Measurements from ENCODE around the gene DLGAP5.
A peak's percentile ranks its signal among the peaks of the same experiment; 100 is the strongest.

Gene DLGAP5

GRCh38 chr14:55107766-55108554 lies 83.4 kb downstream of the DLGAP5 start:
- Histone ChIP-seq H3K9me3 (ENCODE audit: low read length) (0 out of 2 replicates have a peak, but pooled peaks cover 7% of the 10 kb centered on the region), H3K36me3 (ENCODE audit: insufficient read depth, low read length) (peaks cover 7% of the 10 kb centered on the region; the same call in 1 of the 2 replicates), H3K4me3 (ENCODE audit: low read depth, low read length, poor library complexity, severe bottlenecking) (no peak overlapping the region), H3K79me2 (ENCODE audit: insufficient read depth, low read length) (no peaks in the 10 kb centered on the region), H3K4me1 (ENCODE audit: insufficient read depth, low read length, severe bottlenecking) (peaks cover 13% of the 10 kb centered on the region), H3K9me2 (ENCODE audit: low read depth, low read length) (no peaks in the 10 kb centered on the region), H3K4me2 (ENCODE audit: low read length) (no peak overlapping the region), H3K27ac (ENCODE audit: low read depth, low read length, poor library complexity, severe bottlenecking) (no peak overlapping the region), H3F3A (ENCODE audit: insufficient read depth, low read length) (no peaks in the 10 kb centered on the region), H3K9ac (ENCODE audit: low read length) (no peak overlapping the region), H3K27me3 (ENCODE audit: insufficient read depth, low read length) (no peaks in the 10 kb centered on the region), H2AFZ (ENCODE audit: low read length) (no peak overlapping the region), H4K20me1 (ENCODE audit: insufficient read depth, low read length) (no peaks in the 10 kb centered on the region)
- TF ChIP-seq, protein P1, sequence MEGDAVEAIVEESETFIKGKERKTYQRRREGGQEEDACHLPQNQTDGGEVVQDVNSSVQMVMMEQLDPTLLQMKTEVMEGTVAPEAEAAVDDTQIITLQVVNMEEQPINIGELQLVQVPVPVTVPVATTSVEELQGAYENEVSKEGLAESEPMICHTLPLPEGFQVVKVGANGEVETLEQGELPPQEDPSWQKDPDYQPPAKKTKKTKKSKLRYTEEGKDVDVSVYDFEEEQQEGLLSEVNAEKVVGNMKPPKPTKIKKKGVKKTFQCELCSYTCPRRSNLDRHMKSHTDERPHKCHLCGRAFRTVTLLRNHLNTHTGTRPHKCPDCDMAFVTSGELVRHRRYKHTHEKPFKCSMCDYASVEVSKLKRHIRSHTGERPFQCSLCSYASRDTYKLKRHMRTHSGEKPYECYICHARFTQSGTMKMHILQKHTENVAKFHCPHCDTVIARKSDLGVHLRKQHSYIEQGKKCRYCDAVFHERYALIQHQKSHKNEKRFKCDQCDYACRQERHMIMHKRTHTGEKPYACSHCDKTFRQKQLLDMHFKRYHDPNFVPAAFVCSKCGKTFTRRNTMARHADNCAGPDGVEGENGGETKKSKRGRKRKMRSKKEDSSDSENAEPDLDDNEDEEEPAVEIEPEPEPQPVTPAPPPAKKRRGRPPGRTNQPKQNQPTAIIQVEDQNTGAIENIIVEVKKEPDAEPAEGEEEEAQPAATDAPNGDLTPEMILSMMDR (IDR thresholded peaks at IDR 0.05; ENCODE audit: low read length): no peak
- no peak for TF ChIP-seq EZH2 (IDR thresholded peaks at IDR 0.05; ENCODE audit: borderline replicate concordance, low read length)

- no peaks in the 10 kb centered on the region for H3K79me2 ChIP-seq (ENCODE audit: insufficient read depth, low read length)
- no peaks in the 10 kb centered on the region for H3F3A ChIP-seq (ENCODE audit: insufficient read depth, low read length)
- no peaks in the 10 kb centered on the region for H3K9me2 ChIP-seq (ENCODE audit: low read depth, low read length)
- H3K27ac ChIP-seq (ENCODE audit: low read depth, low read length, poor library complexity, severe bottlenecking): no peak overlapping the region
- H3K9ac ChIP-seq (ENCODE audit: low read length): no peak overlapping the region
- no peak overlapping the region for H3K4me3 ChIP-seq (ENCODE audit: low read depth, low read length, poor library complexity, severe bottlenecking)
- H3K9me3 ChIP-seq (ENCODE audit: low read length): 0 out of 2 replicates have a peak, but pooled peaks cover 7% of the 10 kb centered on the region
- no peak overlapping the region for H3K4me2 ChIP-seq (ENCODE audit: low read length)
- H3K36me3 ChIP-seq (ENCODE audit: insufficient read depth, low read length): peaks cover 7% of the 10 kb centered on the region; the same call in 1 of the 2 replicates
- no peaks in the 10 kb centered on the region for H4K20me1 ChIP-seq (ENCODE audit: insufficient read depth, low read length)
- H3K4me1 ChIP-seq (ENCODE audit: insufficient read depth, low read length, severe bottlenecking): peaks cover 27% of the 10 kb centered on the region
- TF ChIP-seq, protein P1 (IDR thresholded peaks at IDR 0.05; ENCODE audit: low read length): no peak
- TF ChIP-seq EZH2 (IDR thresholded peaks at IDR 0.05; ENCODE audit: borderline replicate concordance, low read length): no peak
- H3K27me3 ChIP-seq (ENCODE audit: insufficient read depth, low read length): no peaks in the 10 kb centered on the region
- H2AFZ ChIP-seq (ENCODE audit: low read length): no peak overlapping the region
These were observed 85.4 kb downstream of the DLGAP5 start for GRCh38 chr14:55105991-55106390.

GRCh38 chr14:55103971-55104954 lies 87.1 kb downstream of the DLGAP5 start:
- 0 out of 2 replicates have a peak, but pooled peaks cover 7% of the 10 kb centered on the region for H3K9me3 ChIP-seq (ENCODE audit: low read length)
- H3F3A ChIP-seq (ENCODE audit: insufficient read depth, low read length): no peaks in the 10 kb centered on the region
- peak overlapping the region; percentile 3; the same call in 1 of the 2 replicates for H2AFZ ChIP-seq (ENCODE audit: low read length)

More at GRCh38 chr14:55103971-55104954, 87.1 kb downstream of the DLGAP5 start:
- Histone ChIP-seq H4K20me1 (ENCODE audit: insufficient read depth, low read length) (no peaks in the 10 kb centered on the region), H3K4me3 (ENCODE audit: low read depth, low read length, poor library complexity, severe bottlenecking) (no peak overlapping the region), H3K9me2 (ENCODE audit: low read depth, low read length) (no peaks in the 10 kb centered on the region), H3K9ac (ENCODE audit: low read length) (peak overlapping the region; percentile 34; the same call in 1 of the 2 replicates), H3K4me1 (ENCODE audit: insufficient read depth, low read length, severe bottlenecking) (peaks cover 27% of the 10 kb centered on the region), H3K36me3 (ENCODE audit: insufficient read depth, low read length) (peaks cover 7% of the 10 kb centered on the region; the same call in 1 of the 2 replicates), H3K79me2 (ENCODE audit: insufficient read depth, low read length) (no peaks in the 10 kb centered on the region), H3K4me2 (ENCODE audit: low read length) (peak overlapping the region; percentile 50; the same call in 1 of the 2 replicates), H3K27me3 (ENCODE audit: insufficient read depth, low read length) (no peaks in the 10 kb centered on the region), H3K27ac (ENCODE audit: low read depth, low read length, poor library complexity, severe bottlenecking) (peak overlapping the region; percentile 88)
- TF ChIP-seq, protein P1 (IDR thresholded peaks at IDR 0.05; ENCODE audit: low read length): no peak
- no peak for TF ChIP-seq EZH2 (IDR thresholded peaks at IDR 0.05; ENCODE audit: borderline replicate concordance, low read length)
